A549 (cell line): Measurements from ENCODE around the gene KCTD1. TPM values are rescaled to one million over a fixed set of nuclear protein-coding genes. Genes with fewer than 3 reads are reported as not detected.

Experiments
- ATAC-seq, 2 experiments: fragments of 200-7000 bp in 1 of 2; fragments of >200 bp in 1 of 2; cut with Nextera tagmentation in 1 of 2; cut with Tn5 transposase in 1 of 2; 3 replicates each; pipeline versions ENCODE4 v1.8.0 to v1.9.1; 2018 to 2020; ENCODE audit warnings: mild to moderate bottlenecking in 1 of 2, moderate library complexity in 1 of 2
- CTCF ChIA-PET: fragments of 300-600 bp; sonication (Branson Sonifier 250); formaldehyde crosslinking; extraction: SDS; loops from one replicate; lab custom pipeline; 2021; ENCODE audit warnings: antibody characterized with exemption, inconsistent platforms; lab: Yijun Ruan, JAX
- POLR2A ChIA-PET: fragments of 350-600 bp; formaldehyde crosslinking; extraction: SDS; loops from one replicate; lab custom pipeline; 2021; ENCODE audit warnings: antibody characterized with exemption, inconsistent platforms; lab: Yijun Ruan, JAX
- DNase-seq, 2 experiments: peaks; one replicate each; pipeline versions ENCODE4 v3.0.0 to v3.0.0-alpha.2; 2011 to 2016; ENCODE audit warnings: low read depth in 1 of 2, low spot score in 1 of 2
- FAIRE-seq: peaks from 2 replicates; lab custom pipeline; 2011; peaks lifted over from hg19 to GRCh38; lab: Jason Lieb, UNC
- H3K27ac ChIP-seq, 2 experiments: fragments of >200 bp; sonication (Bioruptor Twin); formaldehyde crosslinking; 3 replicates each; pipeline ENCODE4 v1.5.1; 2016 to 2017
- H3K4me1 ChIP-seq: fragments of >200 bp; sonication (Bioruptor Twin); formaldehyde crosslinking; 3 replicates; pipeline ENCODE4 v1.6.1; 2016
- H3K4me2 ChIP-seq: fragments of >200 bp; sonication (Bioruptor Twin); formaldehyde crosslinking; 3 replicates; pipeline ENCODE4 v1.6.1; 2016
- H3K4me3 ChIP-seq: fragments of >200 bp; sonication (Bioruptor Twin); formaldehyde crosslinking; 3 replicates; pipeline ENCODE4 v1.5.1; 2016
- H3K9me3 ChIP-seq: fragments of >200 bp; sonication (Bioruptor Twin); formaldehyde crosslinking; 3 replicates; pipeline ENCODE4 v1.6.1; 2016
- BHLHE40 ChIP-seq: IDR thresholded peaks from 2 replicates; pipeline ENCODE4 v1.6.1; 2012; ENCODE audit warnings: low read depth, low read length, inconsistent platforms
- EHMT2 ChIP-seq: fragments of 200-600 bp; sonication (generic); IDR thresholded peaks from 2 replicates; pipeline ENCODE4 v1.6.1; 2016; ENCODE audit warnings: antibody characterized with exemption, low read depth, mild to moderate bottlenecking, moderate library complexity
- EP300 ChIP-seq, 2 experiments: fragments of >200 bp; sonication (Bioruptor Twin); formaldehyde crosslinking; IDR thresholded peaks; 2 replicates in 1 of 2; 3 replicates in 1 of 2; pipeline ENCODE4 v1.6.1; 2016 to 2017
- ESRRA ChIP-seq: fragments of 150-350 bp; IDR thresholded peaks from 2 replicates; pipeline ENCODE4 v1.6.1; 2014; ENCODE audit warnings: mild to moderate bottlenecking, low read length, borderline replicate concordance
- FOSB ChIP-seq: fragments of 250-450 bp; sonication (Bioruptor Pico); IDR thresholded peaks from 2 replicates; pipeline ENCODE4 v1.5.0; 2020; ENCODE audit warnings: mild to moderate bottlenecking, moderate library complexity
- FOXS1 ChIP-seq: fragments of 250-450 bp; sonication (Bioruptor Pico); IDR thresholded peaks from 2 replicates; pipeline ENCODE4 v1.5.0; 2020; ENCODE audit warnings: mild to moderate bottlenecking, moderate library complexity
- GATA3 ChIP-seq: IDR thresholded peaks from 2 replicates; pipeline ENCODE4 v1.6.1; 2012; ENCODE audit warnings: borderline replicate concordance
- HDAC2 ChIP-seq: fragments of 200-600 bp; sonication (generic); IDR thresholded peaks from 2 replicates; pipeline ENCODE4 v1.6.1; 2016
- HEYL ChIP-seq: fragments of 250-450 bp; sonication (Bioruptor Pico); IDR thresholded peaks from 2 replicates; pipeline ENCODE4 v1.8.0; 2021; ENCODE audit warnings: mild to moderate bottlenecking, moderate library complexity
- HOXB5 ChIP-seq: fragments of 250-450 bp; sonication (Bioruptor Pico); IDR thresholded peaks from 2 replicates; pipeline ENCODE4 v1.5.0; 2020; ENCODE audit warnings: mild to moderate bottlenecking, moderate library complexity
- MAFK ChIP-seq: fragments of 450-650 bp; IDR thresholded peaks from 2 replicates; pipeline ENCODE4 v1.6.1; 2014; ENCODE audit not compliant: partially characterized antibody
- MAZ ChIP-seq: fragments of 150-350 bp; IDR thresholded peaks from 2 replicates; pipeline ENCODE4 v1.6.1; 2014; ENCODE audit warnings: antibody characterized with exemption, low read depth, low read length, borderline replicate concordance
- NFE2L2 ChIP-seq: fragments of 150-350 bp; conservative IDR thresholded peaks from 2 replicates; pipeline ENCODE4 v1.6.1; 2014; ENCODE audit warnings: low read length
- NPAS2 ChIP-seq: fragments of 250-450 bp; sonication (Bioruptor Pico); IDR thresholded peaks from 2 replicates; pipeline ENCODE4 v1.8.0; 2022; ENCODE audit warnings: mild to moderate bottlenecking, moderate library complexity, borderline replicate concordance
- NR3C1 ChIP-seq: fragments of >200 bp; sonication (Bioruptor Twin); formaldehyde crosslinking; IDR thresholded peaks from 3 replicates; pipeline ENCODE4 v1.6.1; 2017
- POLR2A ChIP-seq: IDR thresholded peaks from 2 replicates; pipeline ENCODE4 v1.6.1; 2012; ENCODE audit warnings: mild to moderate bottlenecking, low read length
- POLR2AphosphoS2 ChIP-seq: conservative IDR thresholded peaks from 2 replicates; pipeline ENCODE4 v1.6.1; 2012; ENCODE audit warnings: low read length, improper control_type of control experiment, inconsistent platforms
- RAD21 ChIP-seq, 2 experiments: fragments of >200 bp in 1 of 2; sonication (Bioruptor Twin) in 1 of 2; formaldehyde crosslinking in 1 of 2; IDR thresholded peaks in 1 of 2; conservative IDR thresholded peaks in 1 of 2; 2 replicates in 1 of 2; 3 replicates in 1 of 2; pipeline ENCODE4 v1.6.1; 2012 to 2018; ENCODE audit warnings: inconsistent platforms in 1 of 2
- RARB ChIP-seq: fragments of 250-450 bp; sonication (Bioruptor Pico); IDR thresholded peaks from 2 replicates; pipeline ENCODE4 v1.8.0; 2021; ENCODE audit warnings: mild to moderate bottlenecking, moderate library complexity
- RCOR1 ChIP-seq: fragments of 150-350 bp; IDR thresholded peaks from 2 replicates; pipeline ENCODE4 v1.6.1; 2014; ENCODE audit warnings: antibody characterized with exemption, low read length, low read depth
- SMC3 ChIP-seq: fragments of >200 bp; sonication (Bioruptor Twin); formaldehyde crosslinking; IDR thresholded peaks from 3 replicates; pipeline ENCODE4 v1.6.1; 2018; ENCODE audit warnings: inconsistent platforms
- ZFP36 ChIP-seq: fragments of 450-650 bp; IDR thresholded peaks from 2 replicates; pipeline ENCODE4 v1.6.1; 2014; ENCODE audit warnings: borderline replicate concordance; ENCODE audit not compliant: partially characterized antibody
- ZNF302 ChIP-seq: fragments of 250-450 bp; sonication (Bioruptor Pico); IDR thresholded peaks from 2 replicates; pipeline ENCODE4 v1.9.0; 2021; ENCODE audit warnings: inconsistent platforms, mild to moderate bottlenecking, moderate library complexity
- WGBS: methylation state at CpG from one replicate; pipeline ENCODE4 v1.1.6; 2017; ENCODE audit errors: missing lambda C conversion rate; 5-methylcytosine and 5-hydroxymethylcytosine counted together
- polyA plus RNA-seq, 4 experiments: library from polyadenylated mRNA; depleted of rRNA in 3 of 4; stranded (reverse); fragments of >200 nt; fragmentation: RNase III in 1 of 4; extraction: RNeasy Plus Mini Kit Qiagen cat#74134 plus additional on column Dnase treatment in 1 of 4; gene quantifications; 2 replicates in 3 of 4; 3 replicates in 1 of 4; pipeline ENCODE4 v1.2.3, GENCODE V29; 2011 to 2017
- TF ChIP-seq, protein P1 (sequence below): fragments of >200 bp; sonication (Bioruptor Twin); formaldehyde crosslinking; IDR thresholded peaks from 2 replicates; pipeline ENCODE4 v1.6.1; 2016
- TF ChIP-seq, protein P2 (sequence below): fragments of 150-350 bp; IDR thresholded peaks from 2 replicates; pipeline ENCODE4 v1.6.1; 2014; ENCODE audit warnings: low read depth, mild to moderate bottlenecking, low read length
- TF ChIP-seq, protein P3 (sequence below): IDR thresholded peaks from 2 replicates; pipeline ENCODE4 v1.6.1; 2012
- TF ChIP-seq, protein P4 (sequence below): fragments of 250-450 bp; sonication (Bioruptor Pico); IDR thresholded peaks from 2 replicates; pipeline ENCODE4 v1.5.0; 2021; ENCODE audit warnings: mild to moderate bottlenecking, moderate library complexity, borderline replicate concordance
- TF ChIP-seq, protein P5 (sequence below): IDR thresholded peaks from 2 replicates; pipeline ENCODE4 v1.6.1; 2012
- TF ChIP-seq, protein P6 (sequence below): fragments of 450-650 bp; IDR thresholded peaks from 2 replicates; pipeline ENCODE4 v1.6.1; 2014; ENCODE audit warnings: antibody characterized with exemption
- TF ChIP-seq, protein P7 (sequence below): fragments of 250-450 bp; sonication (Bioruptor Pico); IDR thresholded peaks from 2 replicates; pipeline ENCODE4 v1.5.0; 2020; ENCODE audit warnings: low read depth, mild to moderate bottlenecking, moderate library complexity
- TF ChIP-seq, protein P8 (sequence below): fragments of >200 bp; sonication (Bioruptor Twin); formaldehyde crosslinking; IDR thresholded peaks from 3 replicates; pipeline ENCODE4 v1.5.1; 2016

The KCTD1 gene
- polyA plus RNA-seq, 2 of the 4 experiments (the other 2 are of a cell fraction), result 26.1 to 32.1 TPM

DNA sequence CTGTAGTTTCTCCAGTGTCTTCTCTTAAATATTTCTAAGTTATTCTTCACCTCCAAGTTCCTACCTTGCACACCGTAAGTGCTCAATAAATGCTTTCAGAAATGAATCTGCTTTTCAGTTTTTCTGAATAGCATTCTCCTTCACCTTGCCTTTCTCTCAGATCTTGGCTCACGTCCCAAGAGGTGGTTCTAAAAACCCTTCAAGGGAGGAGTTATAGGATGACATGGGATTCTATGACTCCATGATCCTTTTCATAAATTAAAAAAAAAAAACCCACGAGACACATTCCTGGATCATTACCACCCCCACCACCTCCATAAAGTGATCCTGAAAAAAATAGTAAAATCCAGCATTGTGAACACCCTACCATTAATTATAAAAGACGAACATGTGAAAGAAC, 11.7 kb downstream of the KCTD1 start:
- Histone ChIP-seq H3K4me2 (peak overlapping the region; percentile 11; the same call in 2 of the 3 replicates), H3K9me3 (no peaks in the 10 kb centered on the region), H3K4me3 (no peak overlapping the region), H3K4me1 (peaks cover 71% of the 10 kb centered on the region), H3K27ac (peak overlapping the region in 1 of 2 experiments; percentile 60; a peak in 3 of 6 replicates)
- POLR2A ChIA-PET, result no interaction called here
- WGBS, result 58% methylated on average over 4 of the region's 4 CpGs
- ATAC-seq (peak in 1 of 2 experiments; percentile 16; a peak in 1 of 6 replicates), DNase-seq (no peak), FAIRE-seq (no peak)
- CTCF ChIA-PET, result interaction anchor here (0.6 kb wide), 1 partner anchor 116 kb away, joined by 3 read pairs; no protein-coding TSS in a partner anchor
- no peak for TF ChIP-seq MAZ
- no peak for TF ChIP-seq NPAS2 (CRISPR knock-in tag)
- no peak for TF ChIP-seq ESRRA
- TF ChIP-seq HEYL (CRISPR knock-in tag), result no peak
- TF ChIP-seq NFE2L2, result no peak
- no peak for TF ChIP-seq FOXS1 (CRISPR knock-in tag)
- TF ChIP-seq HOXB5 (CRISPR knock-in tag), result no peak
- TF ChIP-seq GATA3, result no peak
- TF ChIP-seq, protein P1, sequence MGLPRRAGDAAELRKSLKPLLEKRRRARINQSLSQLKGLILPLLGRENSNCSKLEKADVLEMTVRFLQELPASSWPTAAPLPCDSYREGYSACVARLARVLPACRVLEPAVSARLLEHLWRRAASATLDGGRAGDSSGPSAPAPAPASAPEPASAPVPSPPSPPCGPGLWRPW, result no peak
- TF ChIP-seq, protein P2, sequence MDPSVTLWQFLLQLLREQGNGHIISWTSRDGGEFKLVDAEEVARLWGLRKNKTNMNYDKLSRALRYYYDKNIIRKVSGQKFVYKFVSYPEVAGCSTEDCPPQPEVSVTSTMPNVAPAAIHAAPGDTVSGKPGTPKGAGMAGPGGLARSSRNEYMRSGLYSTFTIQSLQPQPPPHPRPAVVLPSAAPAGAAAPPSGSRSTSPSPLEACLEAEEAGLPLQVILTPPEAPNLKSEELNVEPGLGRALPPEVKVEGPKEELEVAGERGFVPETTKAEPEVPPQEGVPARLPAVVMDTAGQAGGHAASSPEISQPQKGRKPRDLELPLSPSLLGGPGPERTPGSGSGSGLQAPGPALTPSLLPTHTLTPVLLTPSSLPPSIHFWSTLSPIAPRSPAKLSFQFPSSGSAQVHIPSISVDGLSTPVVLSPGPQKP, result no peak
- TF ChIP-seq, protein P3, sequence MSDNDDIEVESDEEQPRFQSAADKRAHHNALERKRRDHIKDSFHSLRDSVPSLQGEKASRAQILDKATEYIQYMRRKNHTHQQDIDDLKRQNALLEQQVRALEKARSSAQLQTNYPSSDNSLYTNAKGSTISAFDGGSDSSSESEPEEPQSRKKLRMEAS, result no peak
- TF ChIP-seq ZFP36, result no peak
- TF ChIP-seq HDAC2, result no peak
- no peak for TF ChIP-seq ZNF302
- TF ChIP-seq NR3C1, result no peak
- TF ChIP-seq, protein P4, sequence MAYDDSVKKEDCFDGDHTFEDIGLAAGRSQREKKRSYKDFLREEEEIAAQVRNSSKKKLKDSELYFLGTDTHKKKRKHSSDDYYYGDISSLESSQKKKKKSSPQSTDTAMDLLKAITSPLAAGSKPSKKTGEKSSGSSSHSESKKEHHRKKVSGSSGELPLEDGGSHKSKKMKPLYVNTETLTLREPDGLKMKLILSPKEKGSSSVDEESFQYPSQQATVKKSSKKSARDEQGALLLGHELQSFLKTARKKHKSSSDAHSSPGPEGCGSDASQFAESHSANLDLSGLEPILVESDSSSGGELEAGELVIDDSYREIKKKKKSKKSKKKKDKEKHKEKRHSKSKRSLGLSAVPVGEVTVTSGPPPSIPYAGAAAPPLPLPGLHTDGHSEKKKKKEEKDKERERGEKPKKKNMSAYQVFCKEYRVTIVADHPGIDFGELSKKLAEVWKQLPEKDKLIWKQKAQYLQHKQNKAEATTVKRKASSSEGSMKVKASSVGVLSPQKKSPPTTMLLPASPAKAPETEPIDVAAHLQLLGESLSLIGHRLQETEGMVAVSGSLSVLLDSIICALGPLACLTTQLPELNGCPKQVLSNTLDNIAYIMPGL (CRISPR knock-in tag), result no peak
- TF ChIP-seq RCOR1, result no peak
- TF ChIP-seq EHMT2, result no peak
- no peak for TF ChIP-seq SMC3
- TF ChIP-seq, protein P5, sequence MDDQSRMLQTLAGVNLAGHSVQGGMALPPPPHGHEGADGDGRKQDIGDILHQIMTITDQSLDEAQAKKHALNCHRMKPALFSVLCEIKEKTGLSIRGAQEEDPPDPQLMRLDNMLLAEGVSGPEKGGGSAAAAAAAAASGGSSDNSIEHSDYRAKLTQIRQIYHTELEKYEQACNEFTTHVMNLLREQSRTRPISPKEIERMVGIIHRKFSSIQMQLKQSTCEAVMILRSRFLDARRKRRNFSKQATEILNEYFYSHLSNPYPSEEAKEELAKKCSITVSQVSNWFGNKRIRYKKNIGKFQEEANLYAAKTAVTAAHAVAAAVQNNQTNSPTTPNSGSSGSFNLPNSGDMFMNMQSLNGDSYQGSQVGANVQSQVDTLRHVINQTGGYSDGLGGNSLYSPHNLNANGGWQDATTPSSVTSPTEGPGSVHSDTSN, result no peak

DNA sequence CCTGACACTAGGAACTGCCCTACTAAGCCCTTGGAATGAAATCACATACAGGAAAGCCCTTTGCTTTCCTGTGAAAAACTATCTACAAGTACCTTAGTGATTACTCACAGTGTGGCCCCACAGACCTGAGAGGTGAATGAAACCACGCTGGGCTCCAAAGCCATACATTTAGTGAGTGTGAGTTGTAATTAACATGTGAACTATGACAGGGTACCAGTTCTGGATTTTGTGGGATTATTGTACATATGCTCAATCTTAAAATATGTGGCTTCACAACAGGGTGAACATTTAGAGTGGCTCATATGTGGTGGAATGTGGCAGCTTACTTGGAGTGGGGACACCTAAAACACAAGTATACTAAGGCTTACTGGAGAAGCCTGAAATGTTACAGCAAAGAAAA, 12.3 kb downstream of the KCTD1 start:
- Histone ChIP-seq H3K9me3 (no peaks in the 10 kb centered on the region), H3K27ac (peak overlapping the region in 1 of 2 experiments; percentile 60; a peak in 3 of 6 replicates), H3K4me3 (no peak overlapping the region), H3K4me1 (peaks cover 65% of the 10 kb centered on the region), H3K4me2 (peak overlapping the region; percentile 11; the same call in 1 of the 3 replicates)
- WGBS, result 53% methylated on average over 1 of the region's 1 CpG
- FAIRE-seq (no peak), DNase-seq (no peak), ATAC-seq (peak; percentile 24 to 47; a peak in 4 of 6 replicates)
- POLR2A ChIA-PET, result no interaction called here
- TF ChIP-seq RARB (CRISPR knock-in tag) (no peak), FOSB (CRISPR knock-in tag) (no peak), POLR2AphosphoS2 (no peak), FOXS1 (CRISPR knock-in tag) (no peak), RAD21 (conservative IDR thresholded peaks at IDR 0.05 in 1 of 2, IDR thresholded peaks at IDR 0.05 in 1 of 2) (no peak), EP300 (IDR thresholded peaks at IDR 0.05) (no peak), ESRRA (no peak), POLR2A (no peak), BHLHE40 (no peak), MAFK (no peak)
- TF ChIP-seq, protein P6, sequence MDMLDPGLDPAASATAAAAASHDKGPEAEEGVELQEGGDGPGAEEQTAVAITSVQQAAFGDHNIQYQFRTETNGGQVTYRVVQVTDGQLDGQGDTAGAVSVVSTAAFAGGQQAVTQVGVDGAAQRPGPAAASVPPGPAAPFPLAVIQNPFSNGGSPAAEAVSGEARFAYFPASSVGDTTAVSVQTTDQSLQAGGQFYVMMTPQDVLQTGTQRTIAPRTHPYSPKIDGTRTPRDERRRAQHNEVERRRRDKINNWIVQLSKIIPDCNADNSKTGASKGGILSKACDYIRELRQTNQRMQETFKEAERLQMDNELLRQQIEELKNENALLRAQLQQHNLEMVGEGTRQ, result no peak
- TF ChIP-seq, protein P7, sequence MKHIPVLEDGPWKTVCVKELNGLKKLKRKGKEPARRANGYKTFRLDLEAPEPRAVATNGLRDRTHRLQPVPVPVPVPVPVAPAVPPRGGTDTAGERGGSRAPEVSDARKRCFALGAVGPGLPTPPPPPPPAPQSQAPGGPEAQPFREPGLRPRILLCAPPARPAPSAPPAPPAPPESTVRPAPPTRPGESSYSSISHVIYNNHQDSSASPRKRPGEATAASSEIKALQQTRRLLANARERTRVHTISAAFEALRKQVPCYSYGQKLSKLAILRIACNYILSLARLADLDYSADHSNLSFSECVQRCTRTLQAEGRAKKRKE, result no peak
- TF ChIP-seq, protein P8, sequence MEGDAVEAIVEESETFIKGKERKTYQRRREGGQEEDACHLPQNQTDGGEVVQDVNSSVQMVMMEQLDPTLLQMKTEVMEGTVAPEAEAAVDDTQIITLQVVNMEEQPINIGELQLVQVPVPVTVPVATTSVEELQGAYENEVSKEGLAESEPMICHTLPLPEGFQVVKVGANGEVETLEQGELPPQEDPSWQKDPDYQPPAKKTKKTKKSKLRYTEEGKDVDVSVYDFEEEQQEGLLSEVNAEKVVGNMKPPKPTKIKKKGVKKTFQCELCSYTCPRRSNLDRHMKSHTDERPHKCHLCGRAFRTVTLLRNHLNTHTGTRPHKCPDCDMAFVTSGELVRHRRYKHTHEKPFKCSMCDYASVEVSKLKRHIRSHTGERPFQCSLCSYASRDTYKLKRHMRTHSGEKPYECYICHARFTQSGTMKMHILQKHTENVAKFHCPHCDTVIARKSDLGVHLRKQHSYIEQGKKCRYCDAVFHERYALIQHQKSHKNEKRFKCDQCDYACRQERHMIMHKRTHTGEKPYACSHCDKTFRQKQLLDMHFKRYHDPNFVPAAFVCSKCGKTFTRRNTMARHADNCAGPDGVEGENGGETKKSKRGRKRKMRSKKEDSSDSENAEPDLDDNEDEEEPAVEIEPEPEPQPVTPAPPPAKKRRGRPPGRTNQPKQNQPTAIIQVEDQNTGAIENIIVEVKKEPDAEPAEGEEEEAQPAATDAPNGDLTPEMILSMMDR, result no peak
- CTCF ChIA-PET, result no interaction called here
